PC-3 (cell line): ENCODE measurements around the gene B3GAT1. TPM values are rescaled to one million over a fixed set of nuclear protein-coding genes. Genes with fewer than 3 reads are reported as not detected.

Experiments
- ATAC-seq: fragments of 200-7000 bp; cut with Tn5 transposase; 2 replicates; pipeline ENCODE4 v1.9.1; 2020; ENCODE audit warnings: mild to moderate bottlenecking, moderate library complexity
- BruUV-seq: library from RNA; stranded (reverse); fragments of 400-500 nt; replicated peaks from 2 replicates; lab custom pipeline; 2021; lab: Mats Ljungman, UMichigan
- CTCF ChIA-PET: fragments of 300-600 bp; sonication (Branson Sonifier 250); formaldehyde crosslinking; loops from one replicate; lab custom pipeline; 2022; ENCODE audit warnings: antibody characterized with exemption; lab: Charles Lee
- POLR2A ChIA-PET: fragments of 300-600 bp; sonication (Branson Sonifier 250); formaldehyde crosslinking; loops from one replicate; lab custom pipeline; 2022; ENCODE audit warnings: antibody characterized with exemption; ENCODE audit not compliant: unreplicated experiment; lab: Charles Lee
- DNase-seq: peaks from one replicate; pipeline ENCODE4 v3.0.0-alpha.2; 2015
- H2AFZ ChIP-seq: fragments of 300-600 bp; sonication (generic); 2 replicates; pipeline ENCODE4 v1.6.0; 2016; ENCODE audit warnings: antibody characterized with exemption, low read length
- H3F3A ChIP-seq: fragments of 300-600 bp; sonication (generic); one replicate; pipeline ENCODE4 v1.6.0; 2017; ENCODE audit warnings: antibody characterized with exemption, low read length, control low read depth, mild to moderate bottlenecking; ENCODE audit not compliant: unreplicated experiment
- H3K27ac ChIP-seq: fragments of 300-600 bp; sonication (generic); 2 replicates; pipeline ENCODE4 v1.5.1; 2016; ENCODE audit warnings: mild to moderate bottlenecking, low read length
- H3K27me3 ChIP-seq: fragments of 300-600 bp; sonication (generic); 2 replicates; pipeline ENCODE4 v1.6.1; 2016; ENCODE audit warnings: low read length, mixed read lengths
- H3K36me3 ChIP-seq: fragments of 300-600 bp; sonication (generic); 2 replicates; pipeline ENCODE4 v1.6.1; 2016; ENCODE audit warnings: low read depth, mixed run types, low read length, mixed read lengths
- H3K4me1 ChIP-seq: fragments of 300-600 bp; sonication (generic); 2 replicates; pipeline ENCODE4 v1.5.1; 2016; ENCODE audit warnings: low read length; ENCODE audit not compliant: insufficient read depth
- H3K4me2 ChIP-seq: fragments of 300-600 bp; sonication (generic); 2 replicates; pipeline ENCODE4 v1.6.0; 2016; ENCODE audit warnings: low read length
- H3K4me3 ChIP-seq: fragments of 300-600 bp; sonication (generic); 2 replicates; pipeline ENCODE4 v1.5.1; 2016; ENCODE audit warnings: mild to moderate bottlenecking, low read length, mixed read lengths
- H3K79me2 ChIP-seq: fragments of 300-600 bp; sonication (generic); 2 replicates; pipeline ENCODE4 v1.6.1; 2017; ENCODE audit warnings: low read length, mixed read lengths
- H3K9ac ChIP-seq: fragments of 300-600 bp; sonication (generic); 2 replicates; pipeline ENCODE4 v1.6.0; 2016; ENCODE audit warnings: mild to moderate bottlenecking, low read length
- H3K9me2 ChIP-seq: fragments of 300-600 bp; sonication (generic); replicated peaks from 2 replicates; pipeline ENCODE4 v1.6.1; 2016; ENCODE audit warnings: mixed run types, low read length, mixed read lengths
- H3K9me3 ChIP-seq: fragments of 300-600 bp; sonication (generic); 2 replicates; pipeline ENCODE4 v1.6.1; 2016; ENCODE audit warnings: low read length, mixed read lengths
- H4K20me1 ChIP-seq: fragments of 300-600 bp; sonication (generic); 2 replicates; pipeline ENCODE4 v1.6.1; 2016; ENCODE audit warnings: low read length, mixed read lengths
- EZH2 ChIP-seq: fragments of 300-600 bp; sonication (generic); IDR thresholded peaks from one replicate; pipeline ENCODE4 v1.6.1; 2017; ENCODE audit warnings: antibody characterized with exemption, mild to moderate bottlenecking, low read length; ENCODE audit not compliant: unreplicated experiment
- EZH2phosphoT487 ChIP-seq: fragments of 300-600 bp; sonication (generic); IDR thresholded peaks from 2 replicates; pipeline ENCODE4 v1.6.1; 2018; ENCODE audit warnings: mild to moderate bottlenecking, antibody characterized with exemption, low read length, borderline replicate concordance
- intact Hi-C: fragments of 100-400 bp; cut with micrococcal nuclease; formaldehyde crosslinking; loops from 2 replicates; pipeline ENCODE4 v1.9.0; 2023
- total RNA-seq: library from RNA; depleted of rRNA; stranded (reverse); fragments of >200 nt; gene quantifications from 2 replicates; pipeline ENCODE4 v1.2.3, GENCODE V29; 2014
- TF ChIP-seq, protein P1 (sequence below): fragments of 300-600 bp; sonication (generic); conservative IDR thresholded peaks from 2 replicates; pipeline ENCODE4 v1.5.1; 2017; ENCODE audit warnings: antibody characterized with exemption, low read depth, mild to moderate bottlenecking, low read length

The B3GAT1 gene
- total RNA-seq, 1 experiment from 2014 or later, result not detected

- no peaks in the 10 kb centered on the region for H3K4me1 ChIP-seq
- TF ChIP-seq, protein P1, sequence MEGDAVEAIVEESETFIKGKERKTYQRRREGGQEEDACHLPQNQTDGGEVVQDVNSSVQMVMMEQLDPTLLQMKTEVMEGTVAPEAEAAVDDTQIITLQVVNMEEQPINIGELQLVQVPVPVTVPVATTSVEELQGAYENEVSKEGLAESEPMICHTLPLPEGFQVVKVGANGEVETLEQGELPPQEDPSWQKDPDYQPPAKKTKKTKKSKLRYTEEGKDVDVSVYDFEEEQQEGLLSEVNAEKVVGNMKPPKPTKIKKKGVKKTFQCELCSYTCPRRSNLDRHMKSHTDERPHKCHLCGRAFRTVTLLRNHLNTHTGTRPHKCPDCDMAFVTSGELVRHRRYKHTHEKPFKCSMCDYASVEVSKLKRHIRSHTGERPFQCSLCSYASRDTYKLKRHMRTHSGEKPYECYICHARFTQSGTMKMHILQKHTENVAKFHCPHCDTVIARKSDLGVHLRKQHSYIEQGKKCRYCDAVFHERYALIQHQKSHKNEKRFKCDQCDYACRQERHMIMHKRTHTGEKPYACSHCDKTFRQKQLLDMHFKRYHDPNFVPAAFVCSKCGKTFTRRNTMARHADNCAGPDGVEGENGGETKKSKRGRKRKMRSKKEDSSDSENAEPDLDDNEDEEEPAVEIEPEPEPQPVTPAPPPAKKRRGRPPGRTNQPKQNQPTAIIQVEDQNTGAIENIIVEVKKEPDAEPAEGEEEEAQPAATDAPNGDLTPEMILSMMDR, result no peak
- no peak for TF ChIP-seq EZH2
- no peak for TF ChIP-seq EZH2phosphoT487
- no peak overlapping the region for H2AFZ ChIP-seq
- H3K9ac ChIP-seq, result no peak overlapping the region
- no peaks in the 10 kb centered on the region for H4K20me1 ChIP-seq
- ChIA-PET POLR2A (no interaction called here), CTCF (no interaction called here)
- no peak overlapping the region for H3K4me2 ChIP-seq
- H3K79me2 ChIP-seq, result no peaks in the 10 kb centered on the region
- no peaks in the 10 kb centered on the region for H3K36me3 ChIP-seq
- no peak for ATAC-seq
- H3K9me2 ChIP-seq, result no peaks in the 10 kb centered on the region
- H3K27ac ChIP-seq, result no peak overlapping the region
- no peak overlapping the region for H3K4me3 ChIP-seq
- no TSS peak for BruUV-seq
- intact Hi-C loops, result no loop called here
- DNase-seq, result no peak
- peaks cover 48% of the 10 kb centered on the region for H3K27me3 ChIP-seq
- H3K9me3 ChIP-seq, result no peaks in the 10 kb centered on the region; the same call in 1 of the 2 replicates
- no peaks in the 10 kb centered on the region for H3F3A ChIP-seq
These were observed 20.7 kb upstream of the B3GAT1 start for GRCh38 chr11:134432776-134433175.

- CTCF ChIA-PET, result no interaction called here
- Histone ChIP-seq H2AFZ (no peak overlapping the region), H3K4me3 (no peak overlapping the region), H3K9ac (no peak overlapping the region), H3F3A (no peaks in the 10 kb centered on the region), H3K4me2 (no peak overlapping the region), H3K4me1 (no peaks in the 10 kb centered on the region), H3K9me3 (no peaks in the 10 kb centered on the region; the same call in 1 of the 2 replicates), H3K36me3 (no peaks in the 10 kb centered on the region), H3K27me3 (peaks cover 62% of the 10 kb centered on the region), H3K79me2 (no peaks in the 10 kb centered on the region), H3K9me2 (no peaks in the 10 kb centered on the region), H4K20me1 (no peaks in the 10 kb centered on the region), H3K27ac (no peak overlapping the region)
- no TSS peak for BruUV-seq
- no peak for DNase-seq
- no peak for ATAC-seq
- intact Hi-C loops, result no loop called here
- TF ChIP-seq EZH2phosphoT487 (no peak), EZH2 (no peak)
- TF ChIP-seq, protein P1, result no peak
- POLR2A ChIA-PET, result no interaction called here
These were observed 17.1 kb upstream of the B3GAT1 start for GRCh38 chr11:134429106-134429505.

DNA sequence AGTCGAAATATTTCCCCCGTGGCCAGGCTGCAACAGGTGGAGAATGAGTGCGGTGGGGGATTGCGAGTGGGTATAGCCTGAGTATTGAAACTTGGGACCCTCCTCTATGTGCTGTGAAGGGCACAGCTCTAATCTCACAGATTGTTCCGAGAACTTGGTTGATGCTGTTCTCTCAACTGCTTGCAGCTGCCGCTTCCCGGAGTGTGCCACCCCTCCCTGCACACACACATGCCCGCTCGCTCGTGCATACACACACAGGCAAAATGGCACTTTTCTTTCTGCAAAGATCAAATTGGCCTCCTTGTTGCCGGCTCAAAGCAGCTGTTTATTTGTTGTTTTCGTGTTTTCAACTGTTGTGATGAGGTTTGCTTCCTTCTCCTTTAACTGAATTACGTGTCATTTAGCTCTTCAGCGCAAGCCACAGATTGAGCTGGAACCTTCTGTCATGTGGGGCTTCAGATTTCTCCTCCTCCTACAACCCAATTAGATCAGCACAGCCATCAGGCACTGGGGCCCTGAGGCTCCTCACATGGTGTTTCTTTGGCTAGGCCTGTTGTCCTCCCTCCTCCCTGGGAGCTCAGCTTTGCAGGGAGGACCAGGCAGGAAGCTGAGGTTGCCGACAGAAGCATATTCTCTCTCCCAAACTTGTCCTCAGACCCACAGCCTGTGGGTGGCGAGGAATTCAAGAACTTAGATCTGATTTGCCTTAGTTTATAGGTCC lies 13.9 kb upstream of the B3GAT1 start:
- Histone ChIP-seq H3F3A (no peaks in the 10 kb centered on the region), H3K9me2 (no peaks in the 10 kb centered on the region), H3K36me3 (no peaks in the 10 kb centered on the region), H3K79me2 (no peaks in the 10 kb centered on the region), H3K4me3 (no peak overlapping the region), H4K20me1 (no peaks in the 10 kb centered on the region), H2AFZ (no peak overlapping the region), H3K4me2 (no peak overlapping the region), H3K27ac (no peak overlapping the region), H3K4me1 (no peaks in the 10 kb centered on the region), H3K9ac (no peak overlapping the region), H3K9me3 (no peaks in the 10 kb centered on the region; the same call in 1 of the 2 replicates), H3K27me3 (peaks cover 72% of the 10 kb centered on the region)
- DNase-seq (no peak), ATAC-seq (no peak)
- CTCF ChIA-PET, result no interaction called here
- intact Hi-C loops, result no loop called here
- BruUV-seq, result no TSS peak
- no peak for TF ChIP-seq EZH2
- TF ChIP-seq, protein P1, result no peak
- TF ChIP-seq EZH2phosphoT487, result no peak
- POLR2A ChIA-PET, result no interaction called here
